SKM-1 treated with dmso at 0.1 percent for 144 hours (cell line): ENCODE data around the gene IPCEF1.
A peak's percentile ranks its signal among the peaks of the same experiment; 100 is the strongest.
"Not testable (repeated sequence)": the region's sequence is repeated elsewhere in the genome, so short reads cannot be mapped to it uniquely, and the experiment has no call there.

ENCODE experiments used
- DNase-seq: peaks from one replicate; lab custom pipeline; 2025; ENCODE audit not compliant: unreplicated experiment; lab: John Stamatoyannopoulos, UW

The IPCEF1 gene

DNA sequence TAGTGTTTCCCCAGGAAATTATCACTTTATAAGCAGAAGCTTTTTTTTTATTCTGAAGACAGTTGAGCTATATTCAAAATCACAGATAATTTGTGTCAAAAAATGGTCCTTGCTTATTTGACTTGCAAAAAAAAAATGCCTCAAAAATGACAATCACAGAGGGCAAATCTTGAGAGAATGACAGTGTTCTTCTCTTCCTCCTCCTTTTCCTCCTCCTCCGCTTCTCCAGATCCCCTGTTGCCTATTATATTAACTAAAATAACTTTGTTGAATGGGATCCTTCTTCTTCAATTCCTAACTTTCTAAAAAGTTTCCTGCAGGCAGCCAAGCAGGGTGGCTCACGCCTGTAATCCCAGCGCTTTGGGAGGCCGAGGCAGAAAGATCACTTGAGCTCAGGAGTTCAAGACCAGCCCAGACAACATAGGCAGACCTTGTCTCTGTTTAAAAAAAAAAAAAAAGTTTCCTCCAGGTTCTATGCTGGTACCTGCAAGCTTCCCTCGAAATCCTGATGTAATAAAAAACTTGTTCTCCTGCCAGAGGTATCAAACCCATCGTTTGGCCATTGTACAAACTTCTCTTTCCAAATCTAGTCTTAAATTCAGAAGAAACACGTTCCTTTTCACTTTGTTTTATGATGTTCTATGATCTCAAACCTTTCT, 128.6 kb downstream of the IPCEF1 start:
- no peak for DNase-seq

DNA sequence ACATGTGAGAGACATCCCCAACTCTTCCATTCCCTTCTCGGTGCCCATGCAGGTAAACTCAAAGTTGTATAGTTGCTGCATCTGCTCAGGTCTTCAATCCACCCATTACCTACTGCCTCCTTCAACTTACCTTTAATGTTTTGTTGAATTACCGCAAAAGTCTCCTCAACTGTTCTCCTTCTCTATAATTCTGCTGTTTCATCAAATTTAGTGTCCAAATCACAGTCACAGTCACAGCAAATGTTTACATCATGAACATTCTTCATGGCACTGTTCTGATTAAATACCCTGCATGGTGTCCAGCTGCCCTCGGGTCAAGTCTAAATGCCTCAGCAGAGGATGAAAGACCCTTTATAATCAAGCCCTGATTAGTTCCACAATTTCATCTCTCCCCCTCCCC, 130.1 kb downstream of the IPCEF1 start:
- DNase-seq = no peak

DNA sequence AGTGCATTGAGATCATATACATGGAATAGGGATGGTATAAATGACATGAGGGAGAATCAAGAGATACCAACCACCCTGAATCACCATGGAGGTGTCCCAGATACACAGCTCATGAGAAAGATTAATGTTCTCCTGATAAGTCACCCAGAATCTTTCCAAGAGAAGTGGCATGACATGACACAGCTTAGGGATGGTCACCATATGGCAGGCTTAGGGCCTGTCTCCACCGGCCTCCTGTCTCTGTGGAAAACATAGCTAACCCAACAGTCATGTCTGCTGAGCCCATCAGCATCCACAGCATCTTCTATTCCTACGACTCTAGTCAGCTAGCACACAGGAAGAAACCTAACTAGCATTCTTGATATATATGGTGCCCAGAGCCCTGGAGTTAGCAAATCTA, 133.3 kb downstream of the IPCEF1 start:
- no peak for DNase-seq

DNA sequence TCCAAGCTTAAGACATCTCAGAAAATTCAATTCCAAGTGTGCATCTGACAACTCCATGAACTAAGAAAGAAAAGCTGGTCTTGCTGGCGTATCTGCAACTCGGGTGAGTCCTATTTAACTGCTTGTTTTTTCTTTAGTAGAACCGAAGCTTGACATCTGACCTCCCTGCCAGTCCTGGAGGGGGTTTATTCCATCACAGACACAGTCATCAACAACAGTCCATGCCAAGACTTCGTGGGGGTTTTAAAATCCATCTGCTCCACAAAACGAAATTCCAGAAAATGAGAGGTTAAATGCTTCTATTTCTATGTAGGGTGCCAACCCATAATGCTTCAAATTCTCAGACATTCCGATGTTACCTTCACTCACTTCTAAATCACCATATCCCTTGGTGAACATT, 133.9 kb downstream of the IPCEF1 start:
- no peak for DNase-seq

DNA sequence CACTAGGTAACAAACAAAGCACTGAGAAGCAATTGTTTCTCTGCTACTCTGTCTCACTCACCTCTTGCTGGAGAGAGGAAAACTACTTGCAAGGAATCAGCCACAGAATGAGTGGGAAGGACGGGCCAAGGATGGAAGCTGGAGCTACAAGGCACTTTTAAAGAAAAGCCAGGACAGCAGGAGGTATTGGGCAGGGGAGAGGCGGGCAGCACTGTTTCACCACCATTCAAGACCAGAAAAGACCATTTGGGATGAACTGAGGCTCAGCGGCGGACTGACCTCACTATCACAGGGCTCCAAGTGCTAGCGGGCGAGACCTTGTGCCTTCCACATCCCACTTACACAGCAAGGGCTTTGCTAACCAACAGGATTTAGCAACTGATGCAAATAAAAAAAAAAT, 137.4 kb downstream of the IPCEF1 start:
- DNase-seq = no peak

DNA sequence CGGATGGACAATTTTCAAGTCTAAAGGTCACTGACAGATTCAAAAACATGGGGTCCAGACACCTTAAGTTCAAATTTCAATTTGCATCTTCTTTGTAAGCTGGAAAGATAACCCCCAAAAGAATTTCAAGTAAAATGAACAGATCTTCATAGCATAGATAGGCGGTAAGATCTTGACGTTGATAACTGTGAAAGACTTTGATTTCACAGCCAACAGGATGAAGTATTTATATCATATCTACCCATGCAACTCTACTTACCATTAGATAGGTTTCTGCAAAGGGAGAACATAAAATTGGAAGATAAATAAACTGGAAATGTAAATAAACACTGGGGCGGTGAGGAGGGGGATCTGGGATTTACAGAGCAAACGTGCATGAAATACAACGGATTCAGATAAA, 137.8 kb downstream of the IPCEF1 start:
- DNase-seq = no peak

DNA sequence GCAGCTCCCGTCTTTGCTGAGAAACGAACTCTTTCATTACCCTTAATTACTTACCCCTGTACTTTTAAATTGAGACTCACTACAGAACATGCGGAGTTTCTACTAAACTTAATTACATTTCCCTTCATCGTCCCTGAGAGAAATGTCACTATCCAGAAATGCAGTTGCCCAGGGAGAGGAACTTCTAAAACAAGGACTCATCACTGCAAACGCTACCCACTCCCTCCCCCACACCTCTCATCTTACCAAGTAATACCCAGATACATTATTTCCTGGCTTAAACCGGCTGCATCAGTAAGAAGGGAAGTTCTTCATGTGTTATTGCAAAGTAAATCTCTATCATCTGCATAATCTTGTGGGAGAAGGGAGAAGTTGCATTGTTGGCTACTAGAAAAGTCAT, 138.3 kb downstream of the IPCEF1 start:
- DNase-seq = no peak

DNA sequence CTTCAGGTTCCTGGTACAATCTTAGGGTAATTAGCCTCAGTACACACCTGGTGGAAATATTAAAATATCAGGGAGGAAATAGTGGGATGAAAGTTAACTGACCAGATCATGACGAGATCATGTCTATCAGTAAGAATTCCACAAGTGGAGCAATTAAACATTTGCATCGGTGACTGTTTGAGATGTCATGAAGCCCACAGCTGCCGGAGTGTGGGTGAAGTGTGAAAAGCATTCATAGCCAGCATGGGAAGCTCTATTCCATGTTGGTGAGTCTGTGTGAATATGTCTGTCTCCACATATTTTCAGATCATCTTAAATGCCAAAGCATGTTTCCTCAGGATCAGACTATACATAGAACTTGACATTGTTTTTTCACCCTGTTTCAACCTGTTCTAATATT, 142.8 kb downstream of the IPCEF1 start:
- no peak for DNase-seq

DNA sequence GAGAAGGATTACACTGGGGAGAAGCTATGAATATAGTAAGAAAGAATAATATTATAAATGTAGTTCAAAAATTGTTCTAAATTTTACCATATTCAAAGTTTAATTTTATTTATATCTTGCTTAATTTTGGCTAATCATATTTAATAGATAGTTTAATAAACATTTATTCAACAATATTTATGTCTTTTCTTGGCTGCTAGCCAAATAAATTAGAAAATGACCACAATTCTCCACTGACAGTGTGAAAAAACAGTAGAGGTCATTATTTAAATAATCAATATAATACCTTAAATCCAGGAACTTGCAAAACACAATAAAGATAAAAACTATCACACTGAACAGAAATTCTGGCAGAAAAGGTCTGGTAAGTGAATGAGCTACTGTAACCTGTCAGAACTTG, 145.9 kb downstream of the IPCEF1 start:
- DNase-seq = no peak

DNA sequence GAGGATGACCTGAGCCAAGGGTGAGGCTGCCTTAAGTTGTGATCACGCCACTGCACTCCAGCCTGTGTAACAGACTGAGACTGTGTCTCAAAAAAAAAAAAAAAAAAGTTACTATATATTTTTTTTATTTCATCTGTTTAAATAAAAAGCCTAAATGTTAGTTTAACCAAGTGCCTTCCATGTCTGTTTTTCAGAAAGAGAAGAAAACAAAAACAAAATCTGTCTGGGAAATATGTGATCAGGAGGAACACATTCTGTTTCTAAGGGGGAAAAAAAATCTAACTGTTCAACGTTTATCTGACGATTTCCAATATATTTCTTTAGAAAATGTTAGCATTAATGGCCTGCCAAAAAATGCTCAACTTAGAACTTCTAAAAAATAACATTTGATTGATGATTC, 147.0 kb downstream of the IPCEF1 start:
- no peak for DNase-seq

DNA sequence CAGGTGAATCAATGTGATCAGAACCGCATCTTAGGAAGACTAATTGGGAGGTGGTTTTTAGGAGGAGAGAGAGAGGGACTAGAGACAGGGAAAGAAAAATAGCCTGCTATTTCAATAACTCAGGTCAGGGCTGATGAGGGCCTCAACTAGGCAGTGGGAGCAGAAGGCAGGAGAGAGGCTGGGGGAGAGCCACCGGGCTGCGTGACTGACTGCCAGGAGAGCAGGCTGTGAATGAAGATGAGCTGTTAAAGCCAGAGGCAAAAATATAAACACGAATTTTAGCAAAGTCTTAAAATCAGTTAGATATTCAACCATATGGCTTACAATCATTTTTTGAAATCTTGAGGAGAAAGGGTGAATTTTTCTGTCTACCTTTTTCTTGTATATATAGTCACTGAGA, 149.6 kb downstream of the IPCEF1 start:
- no peak for DNase-seq

DNA sequence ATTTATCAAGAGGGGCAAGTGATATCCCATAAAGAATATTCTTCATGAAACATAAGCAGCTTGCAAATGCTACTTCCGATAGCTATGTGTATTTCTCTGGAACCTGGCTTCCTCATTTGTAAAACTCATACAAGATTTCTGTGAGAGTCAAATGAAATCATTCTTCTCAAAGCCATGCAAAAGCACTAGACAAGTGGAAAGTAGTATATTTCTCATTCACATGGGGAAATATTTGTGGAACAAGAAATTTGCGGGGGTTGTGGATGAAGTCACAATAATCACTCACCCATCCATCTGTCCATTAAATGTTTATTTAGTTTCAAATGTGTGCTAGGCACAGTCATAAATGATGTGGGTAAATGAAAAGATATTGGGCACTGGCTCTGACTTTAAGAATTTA, 150.5 kb downstream of the IPCEF1 start:
- no peak for DNase-seq

DNA sequence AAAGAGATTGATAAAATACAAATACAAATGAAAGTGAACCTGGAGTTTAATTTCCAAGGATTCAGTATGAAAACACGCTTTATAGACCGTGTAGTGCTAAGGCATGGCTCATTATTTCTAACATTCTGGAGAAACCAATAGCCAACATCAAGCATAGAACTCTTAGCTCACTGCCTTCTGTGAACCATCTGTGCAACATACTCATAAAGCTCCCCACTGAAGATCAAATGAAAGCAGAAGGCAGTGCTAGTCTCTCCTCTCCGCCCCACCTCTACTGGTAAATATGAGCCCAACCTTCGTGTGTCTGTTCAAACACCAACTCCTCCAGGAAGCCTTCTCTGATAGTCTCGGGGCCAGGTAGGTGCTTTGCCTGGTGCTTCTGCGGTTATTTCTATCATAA, 153.6 kb downstream of the IPCEF1 start:
- no peak for DNase-seq

DNA sequence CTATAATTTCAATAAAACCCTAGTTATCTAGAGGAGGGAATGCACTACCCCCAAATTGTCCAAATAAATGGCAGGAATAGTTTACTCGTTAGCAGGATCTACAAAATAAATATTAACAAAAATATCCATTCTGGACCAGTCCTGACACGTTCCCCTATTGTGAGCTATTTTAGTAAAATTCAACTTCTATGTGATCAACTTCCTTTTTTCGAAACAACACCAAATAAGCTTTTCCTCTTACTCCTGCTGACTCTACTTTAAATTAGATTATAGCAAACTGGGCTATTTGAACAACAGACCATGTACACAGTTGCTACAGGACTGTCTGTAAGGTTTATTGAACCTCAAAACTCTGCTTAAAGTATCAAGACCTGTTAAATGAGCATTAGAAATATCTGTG, 154.3 kb downstream of the IPCEF1 start:
- peak; percentile 34 for DNase-seq

DNA sequence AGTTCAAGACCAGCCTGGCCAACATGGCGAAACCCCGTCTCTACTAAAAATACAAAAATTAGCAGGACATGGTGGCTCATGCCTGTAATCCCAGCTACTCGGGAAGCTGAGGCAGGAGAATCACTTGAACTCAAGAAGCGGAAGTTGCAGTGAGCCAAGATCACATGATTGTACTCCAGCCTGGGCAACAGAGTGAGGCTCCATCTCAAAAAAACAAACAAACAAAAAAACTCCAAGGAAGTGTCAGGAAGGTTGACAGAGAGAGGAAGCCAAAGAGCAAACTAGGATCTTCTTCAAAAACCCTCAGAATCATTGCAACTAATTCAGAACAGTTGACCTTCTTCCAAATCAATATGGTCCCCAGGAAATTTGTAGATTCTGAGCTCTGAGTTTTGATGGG, 154.9 kb downstream of the IPCEF1 start:
- not testable (repeated sequence) for DNase-seq

DNA sequence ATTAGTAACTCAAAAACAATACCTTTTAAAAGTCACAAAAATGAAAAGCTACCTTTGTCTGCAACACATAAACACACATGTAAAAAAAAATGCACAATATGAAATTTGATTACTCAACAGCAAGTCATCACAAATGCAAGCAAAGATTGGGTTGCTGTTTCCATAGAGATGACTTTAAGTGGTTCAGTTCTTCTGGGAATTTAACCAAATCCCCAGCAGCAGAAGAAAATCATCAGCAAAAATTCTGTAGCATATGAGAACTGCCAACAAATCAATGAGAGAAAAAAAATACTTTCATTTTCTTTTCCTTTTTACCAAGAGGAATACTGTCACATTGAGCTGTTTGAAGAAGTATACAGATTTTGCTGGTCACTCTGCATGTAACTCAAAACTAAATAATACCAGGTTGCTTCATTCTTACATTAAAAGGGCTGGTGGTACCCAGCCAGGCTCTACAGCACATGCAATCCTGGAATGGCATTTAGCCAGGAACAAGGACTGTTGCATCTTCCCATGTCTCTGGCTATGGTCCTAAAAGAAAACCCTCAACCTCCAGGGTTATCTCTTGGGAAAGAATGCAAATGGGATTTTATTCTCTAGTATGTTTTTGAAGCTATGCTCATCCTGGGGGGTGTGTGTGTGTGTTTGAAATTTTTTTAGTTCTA, 159.3 kb downstream of the IPCEF1 start:
- DNase-seq = no peak

DNA sequence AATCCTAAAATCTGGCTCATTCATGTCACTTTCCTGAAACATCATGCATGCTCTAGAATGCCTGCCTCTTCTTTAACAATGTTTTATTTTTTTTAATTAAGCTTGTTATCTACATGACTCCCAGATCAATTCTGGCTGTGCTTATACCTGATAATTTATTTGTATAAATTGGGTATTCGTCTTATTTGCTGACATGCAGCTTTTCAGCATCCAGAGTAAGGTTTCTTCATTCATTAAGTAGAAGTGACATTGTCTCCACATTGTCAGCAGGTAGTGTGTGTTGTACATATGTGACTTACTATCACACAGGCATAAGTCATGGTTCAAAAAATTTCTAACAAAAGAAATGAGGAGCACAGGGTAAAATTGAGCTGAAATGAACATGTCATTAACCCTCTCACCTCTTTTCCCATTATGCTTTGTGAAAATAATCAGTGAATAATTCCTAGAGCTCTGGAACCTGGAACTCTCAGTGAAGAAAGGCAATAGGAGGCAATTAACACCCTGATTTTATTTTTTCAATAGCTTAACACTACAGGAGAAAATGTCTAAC, 160.2 kb downstream of the IPCEF1 start:
- no peak for DNase-seq

DNA sequence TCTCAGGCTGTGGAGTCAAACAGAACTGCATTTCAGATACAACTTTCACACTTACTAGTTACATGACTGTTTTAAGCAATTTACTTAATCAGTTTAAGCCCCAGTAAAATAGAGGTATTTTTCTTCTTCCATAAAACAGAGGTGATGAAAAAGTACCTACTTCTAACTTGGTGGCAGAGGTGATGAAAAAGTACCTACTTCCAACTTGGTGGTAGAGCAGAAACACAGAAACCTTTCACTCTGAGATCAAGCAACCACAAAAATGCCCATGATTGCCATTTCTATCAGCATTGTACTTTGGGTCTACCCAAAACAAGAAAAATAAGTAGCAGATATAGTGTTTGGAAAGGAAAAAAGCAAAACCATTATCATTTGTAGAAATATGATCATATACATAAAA, 168.9 kb downstream of the IPCEF1 start:
- no peak for DNase-seq

DNA sequence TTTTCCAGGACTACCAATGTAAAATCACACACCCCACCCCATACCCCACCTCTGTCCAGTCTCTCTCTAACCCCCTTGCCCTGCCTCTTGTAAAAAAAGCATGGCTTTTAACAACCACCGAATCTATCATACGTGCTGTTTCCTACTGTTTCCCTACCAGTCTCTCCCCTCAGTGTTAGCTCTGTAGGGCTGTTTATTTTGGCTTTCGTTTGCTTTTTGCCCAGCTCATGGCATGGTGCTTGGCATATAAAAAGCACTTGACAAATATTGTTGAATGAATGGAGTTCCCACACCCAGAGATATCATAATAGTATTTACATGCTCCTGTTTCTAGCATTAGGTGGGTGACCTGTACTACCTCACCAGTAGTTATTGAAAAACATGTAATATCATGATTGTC, 169.4 kb downstream of the IPCEF1 start:
- DNase-seq = no peak

DNA sequence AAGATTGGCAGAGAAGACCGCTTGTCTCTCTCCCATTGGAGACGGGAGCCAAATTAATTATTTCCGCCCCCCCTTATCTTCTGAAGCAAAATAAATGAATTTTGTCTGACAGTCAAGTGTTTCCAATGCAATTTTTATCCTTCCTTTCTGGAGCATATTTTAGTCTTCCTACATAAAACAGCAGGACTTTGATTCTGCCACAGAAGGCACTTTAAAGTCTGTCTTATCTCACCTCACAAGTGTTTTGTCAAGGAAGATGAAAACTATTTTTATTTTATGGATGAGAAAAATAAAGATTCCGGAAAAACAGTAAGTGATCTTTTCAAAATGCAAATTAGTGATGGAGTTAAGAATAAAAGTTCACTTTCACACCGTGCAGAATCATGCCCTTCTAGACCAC, 177.2 kb downstream of the IPCEF1 start:
- DNase-seq = no peak

DNA sequence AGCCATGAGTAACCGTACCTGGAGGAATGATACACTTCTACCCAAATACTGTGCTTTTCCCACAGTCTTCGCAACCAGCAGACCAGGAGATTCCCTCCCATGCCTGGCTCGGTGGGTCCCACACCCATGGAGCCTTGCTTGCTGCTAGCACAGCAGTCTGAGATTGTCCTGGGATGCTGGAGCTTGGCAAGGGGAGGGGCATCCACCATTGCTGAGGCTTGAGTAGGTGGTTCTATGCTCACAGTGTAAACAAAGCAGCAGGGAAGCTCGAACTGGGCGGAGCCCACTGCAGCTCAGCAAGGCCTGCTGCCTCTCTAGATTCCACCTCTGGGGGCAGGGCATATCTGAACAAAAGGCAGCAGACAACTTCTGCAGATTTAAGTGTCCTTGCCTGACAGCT, 184.2 kb downstream of the IPCEF1 start:
- not testable (repeated sequence) for DNase-seq

DNA sequence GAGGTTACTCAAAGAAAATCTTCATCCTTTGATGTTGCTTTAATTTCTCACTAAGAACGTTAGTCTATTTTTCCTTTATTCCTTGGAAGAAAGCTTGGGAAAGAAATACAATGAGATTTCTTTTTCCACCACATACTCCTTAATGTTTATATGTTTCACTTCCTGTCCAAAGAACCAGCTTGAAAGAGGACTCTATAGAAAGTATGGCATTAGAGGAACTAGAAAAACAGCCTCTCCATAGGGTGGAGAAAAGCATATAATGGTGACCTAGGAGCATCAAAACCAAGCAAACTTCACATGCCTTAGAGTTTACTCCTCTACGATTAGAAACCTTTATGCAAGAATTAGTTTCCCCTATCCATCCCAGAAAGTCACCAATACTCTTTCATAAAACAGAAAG, 186.5 kb downstream of the IPCEF1 start:
- DNase-seq = no peak
